Activated T-cell treated with anti-CD3 and anti-CD28 coated beads, Interleukin-2, amount 50 U/mL, for 24 hours (primary cell): ENCODE results near the gene STRBP.

Experiments used
- DNase-seq: peaks from one replicate; pipeline ENCODE4 v3.0.0-alpha.2; 2020
- H3K27ac Mint-ChIP-seq: 2 replicates; pipeline ENCODE4 v1.8.0; 2020; ENCODE audit warnings: mild to moderate bottlenecking, mixed read lengths
- H3K27me3 Mint-ChIP-seq: 2 replicates; pipeline ENCODE4 v1.8.0; 2020; ENCODE audit warnings: mixed read lengths
- H3K36me3 Mint-ChIP-seq: 2 replicates; pipeline ENCODE4 v1.8.0; 2020; ENCODE audit warnings: low read depth, mixed read lengths
- H3K4me1 Mint-ChIP-seq: 2 replicates; pipeline ENCODE4 v1.8.0; 2020; ENCODE audit warnings: low read depth, mixed read lengths
- H3K4me3 Mint-ChIP-seq: 2 replicates; pipeline ENCODE4 v1.8.0; 2020; ENCODE audit warnings: mild to moderate bottlenecking, moderate library complexity, mixed read lengths
- H3K9me3 Mint-ChIP-seq: 2 replicates; pipeline ENCODE4 v1.8.0; 2020; ENCODE audit warnings: mixed read lengths

The STRBP gene

DNA sequence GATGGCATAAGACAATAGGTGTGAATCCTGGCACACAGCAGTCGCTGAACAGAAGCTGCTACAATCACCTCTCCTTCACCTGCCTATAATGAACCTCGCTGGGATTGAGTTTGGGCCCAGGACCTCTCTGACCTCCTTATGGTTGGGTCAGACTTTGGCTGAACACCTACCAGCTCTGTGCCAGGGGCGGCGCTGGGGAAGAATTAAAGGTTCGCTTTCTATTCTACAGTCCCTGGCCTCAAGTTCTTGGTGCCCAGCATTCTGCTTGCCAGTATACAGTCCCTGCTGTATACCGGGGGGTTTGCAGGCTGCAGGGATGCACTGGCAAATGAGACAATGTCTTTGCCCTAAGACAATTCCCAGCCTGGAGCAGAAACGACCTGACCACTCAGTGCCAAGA lies 895 bp upstream of the STRBP start:
- Mint-ChIP-seq H3K4me3 (peak overlapping the region; percentile 75), H3K9me3 (no peaks in the 10 kb centered on the region), H3K36me3 (no peaks in the 10 kb centered on the region), H3K27ac (peak overlapping the region; percentile 71), H3K27me3 (no peaks in the 10 kb centered on the region), H3K4me1 (peaks cover 35% of the 10 kb centered on the region)
- peak; percentile 38 for DNase-seq

DNA sequence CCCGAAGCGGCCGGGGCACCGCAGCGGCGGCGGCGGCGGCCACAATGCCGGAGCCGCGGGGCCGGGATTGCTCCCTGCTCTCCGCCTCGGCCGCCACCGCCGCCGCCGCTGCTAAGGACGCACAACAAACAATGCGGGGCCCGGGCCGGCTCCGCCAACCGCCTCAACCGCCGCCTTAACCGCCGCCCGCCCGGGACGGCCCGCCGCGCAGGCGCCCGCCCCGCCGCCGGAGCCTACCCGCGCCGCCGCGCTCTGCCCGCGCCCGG lies 254 bp downstream of the STRBP start:
- Mint-ChIP-seq H3K36me3 (no peaks in the 10 kb centered on the region), H3K27me3 (no peaks in the 10 kb centered on the region), H3K4me3 (peak overlapping the region; percentile 75), H3K4me1 (peaks cover 39% of the 10 kb centered on the region), H3K27ac (no peak overlapping the region), H3K9me3 (no peaks in the 10 kb centered on the region)
- no peak for DNase-seq

DNA sequence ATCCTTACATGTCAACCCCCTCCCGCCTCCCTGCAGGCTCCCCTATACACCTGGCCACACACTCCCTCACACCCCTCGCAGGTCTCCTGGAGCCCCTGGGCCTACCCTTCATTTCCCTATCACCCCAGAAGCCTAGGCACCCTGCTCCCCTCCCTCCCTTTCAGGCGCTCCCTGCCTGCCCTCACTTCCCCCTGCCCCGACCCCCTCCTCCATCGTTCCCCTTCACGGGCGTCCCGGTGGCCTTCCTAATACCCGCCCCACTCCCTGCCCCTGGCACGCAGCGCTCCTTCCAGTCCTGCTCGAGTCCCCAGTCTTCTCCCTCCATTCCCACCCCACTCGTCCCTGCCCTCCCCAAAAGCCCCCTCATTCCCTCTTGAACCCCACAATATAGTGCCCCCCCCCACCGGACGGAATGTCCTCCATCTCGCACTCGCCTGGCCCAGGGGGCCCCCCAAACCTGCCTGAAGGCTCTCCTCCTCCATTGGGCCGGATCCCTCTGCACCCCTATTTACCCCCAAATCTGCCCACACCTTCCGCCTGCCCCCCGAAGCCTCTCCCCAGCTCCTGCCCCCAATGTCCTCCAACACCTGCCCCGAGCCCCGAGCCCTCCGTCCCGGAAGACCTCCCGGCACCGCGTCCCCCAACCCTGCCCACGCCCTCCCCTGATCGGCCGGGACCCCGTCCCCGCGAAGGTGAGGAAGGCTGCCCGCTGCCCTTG lies 746 bp downstream of the STRBP start:
- Mint-ChIP-seq H3K4me3 (peak overlapping the region; percentile 75), H3K9me3 (no peaks in the 10 kb centered on the region), H3K4me1 (peaks cover 43% of the 10 kb centered on the region), H3K27ac (peak overlapping the region; percentile 33), H3K36me3 (no peaks in the 10 kb centered on the region), H3K27me3 (no peaks in the 10 kb centered on the region)
- no peak for DNase-seq

DNA sequence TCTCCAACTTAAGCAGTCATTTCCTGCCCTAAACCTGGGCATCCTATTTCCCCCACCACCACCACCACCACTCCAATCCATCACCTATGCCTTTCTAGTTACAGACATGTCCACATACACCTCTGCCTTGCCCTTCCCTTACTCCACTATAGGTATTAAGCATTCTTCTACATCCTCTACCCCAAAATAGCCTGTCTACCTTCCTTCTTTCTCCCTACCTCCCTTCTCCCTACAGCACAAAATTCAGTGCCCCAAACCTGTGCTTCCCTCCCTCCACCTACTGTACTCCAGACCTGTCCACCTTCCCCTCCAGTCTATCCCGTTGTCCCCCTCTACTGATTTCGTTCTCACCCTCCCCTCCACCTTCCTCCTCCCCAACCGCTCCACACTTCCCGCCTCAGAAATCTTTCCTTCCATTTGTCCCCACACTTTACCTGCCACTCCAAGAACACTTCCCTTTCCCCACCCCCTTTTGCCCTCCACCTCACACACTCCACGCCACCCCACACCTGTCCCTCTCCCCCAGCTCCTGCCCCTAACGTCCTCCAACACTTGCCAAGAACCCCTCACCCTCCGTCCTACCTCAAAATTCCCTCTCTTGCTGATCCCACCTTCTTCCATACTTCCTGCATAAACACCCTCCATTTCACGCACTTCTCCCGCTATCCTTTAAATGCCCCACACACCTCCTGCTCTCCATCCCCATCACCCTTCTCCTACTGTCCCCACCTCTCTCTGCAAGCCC lies 1.6 kb downstream of the STRBP start:
- peaks cover 51% of the 10 kb centered on the region for H3K4me1 Mint-ChIP-seq
- H3K4me3 Mint-ChIP-seq = peak overlapping the region; percentile 75
- no peaks in the 10 kb centered on the region for H3K27me3 Mint-ChIP-seq
- H3K27ac Mint-ChIP-seq = peak overlapping the region; percentile 9
- H3K9me3 Mint-ChIP-seq = no peaks in the 10 kb centered on the region
- DNase-seq = no peak
- H3K36me3 Mint-ChIP-seq = no peaks in the 10 kb centered on the region

DNA sequence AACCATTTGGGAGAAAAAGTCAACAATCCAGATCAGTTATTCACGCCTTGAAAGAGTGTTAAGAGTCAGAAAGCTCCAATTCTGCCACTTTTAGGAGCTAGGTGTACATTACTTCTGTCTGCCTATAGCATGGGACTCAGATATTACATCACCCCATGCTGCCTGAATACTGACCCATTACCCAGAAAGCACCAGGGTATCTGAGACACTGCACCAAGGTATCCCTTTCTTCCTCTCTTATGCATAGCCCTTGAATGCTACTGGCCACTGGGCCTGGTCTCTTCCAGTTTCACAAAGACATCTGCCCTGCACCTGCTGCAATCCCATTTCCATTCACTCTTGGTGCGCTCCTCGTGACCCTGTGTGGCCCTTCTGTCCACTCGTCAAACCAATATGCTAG lies 2.6 kb downstream of the STRBP start:
- Mint-ChIP-seq H3K9me3 (no peaks in the 10 kb centered on the region), H3K4me3 (no peak overlapping the region), H3K27ac (no peak overlapping the region), H3K36me3 (no peaks in the 10 kb centered on the region), H3K27me3 (no peaks in the 10 kb centered on the region), H3K4me1 (peaks cover 60% of the 10 kb centered on the region)
- no peak for DNase-seq

DNA sequence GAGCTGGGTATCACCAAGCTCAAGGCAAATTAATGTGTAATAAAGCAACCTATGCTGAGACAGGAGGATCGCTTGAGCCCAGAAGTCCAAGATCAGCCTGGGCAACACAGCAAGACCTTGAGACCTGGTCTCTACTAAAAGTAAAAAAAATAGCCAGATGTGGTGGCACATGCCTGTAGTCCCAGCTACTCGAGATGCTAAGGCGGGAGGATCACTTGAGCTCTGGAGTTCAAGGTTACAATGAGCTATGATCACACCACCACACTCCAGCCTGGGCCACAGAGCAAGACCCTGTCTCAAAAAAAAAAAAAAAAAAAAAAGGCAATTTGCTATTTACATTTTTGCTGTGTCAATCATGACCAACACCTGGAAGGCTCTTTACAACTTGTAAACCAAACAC lies 5.2 kb downstream of the STRBP start:
- Mint-ChIP-seq H3K4me1 (peaks cover 62% of the 10 kb centered on the region), H3K27me3 (no peaks in the 10 kb centered on the region), H3K27ac (no peak overlapping the region), H3K36me3 (no peaks in the 10 kb centered on the region), H3K9me3 (no peaks in the 10 kb centered on the region), H3K4me3 (no peak overlapping the region)
- DNase-seq = no peak

DNA sequence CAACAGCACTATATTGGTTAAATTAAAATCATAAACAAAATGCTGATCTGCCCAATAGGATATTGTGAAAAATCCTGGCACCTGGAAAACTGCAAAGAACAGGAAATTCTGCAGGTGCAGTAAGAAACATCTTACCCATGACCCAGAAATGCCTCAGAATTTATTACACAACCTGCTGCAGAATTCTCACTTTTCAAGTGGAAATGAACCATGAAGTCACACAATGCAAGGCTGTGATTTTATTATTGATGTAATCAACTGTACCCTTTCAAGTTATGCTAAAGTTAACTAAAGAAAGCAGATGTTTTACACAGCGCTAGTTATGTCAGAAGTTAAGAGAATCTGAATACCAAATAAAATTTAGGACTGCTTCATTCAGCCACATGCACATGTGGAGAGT lies 6.0 kb downstream of the STRBP start:
- Mint-ChIP-seq H3K27ac (no peak overlapping the region), H3K36me3 (no peaks in the 10 kb centered on the region), H3K4me1 (peaks cover 61% of the 10 kb centered on the region), H3K4me3 (no peak overlapping the region), H3K27me3 (no peaks in the 10 kb centered on the region), H3K9me3 (no peaks in the 10 kb centered on the region)
- no peak for DNase-seq

DNA sequence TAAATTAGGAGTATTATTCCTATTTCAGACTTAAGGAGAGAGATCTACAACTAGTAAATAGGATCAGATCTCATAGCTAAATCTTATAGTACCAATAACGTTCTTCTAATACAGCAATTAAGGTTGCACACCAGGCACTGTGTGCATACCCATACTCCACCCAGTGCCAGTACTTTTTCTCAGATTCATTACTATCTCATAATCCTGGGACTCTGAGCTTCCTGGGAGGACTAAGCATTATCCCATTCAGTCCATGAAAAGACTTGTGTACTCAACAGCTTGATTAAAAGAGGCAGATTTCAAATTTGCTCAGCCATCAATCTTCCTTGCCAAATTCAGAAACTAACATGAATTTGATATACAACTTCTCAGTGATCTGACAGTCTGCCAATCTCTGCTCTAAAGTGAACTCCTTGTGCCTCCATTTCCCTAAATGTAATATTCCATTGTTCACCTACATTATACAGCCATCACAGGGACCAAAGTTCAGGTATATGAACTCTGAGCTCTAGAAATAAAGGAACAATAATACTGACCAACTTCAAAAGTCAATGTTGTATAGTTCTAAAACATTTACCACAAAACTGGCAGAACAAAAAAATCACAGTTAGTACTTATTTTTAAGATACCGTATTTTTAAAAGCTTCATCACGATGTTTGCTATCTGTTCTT lies 7.2 kb downstream of the STRBP start:
- H3K9me3 Mint-ChIP-seq = no peaks in the 10 kb centered on the region
- H3K36me3 Mint-ChIP-seq = no peaks in the 10 kb centered on the region
- no peak for DNase-seq
- H3K27ac Mint-ChIP-seq = no peak overlapping the region
- H3K4me1 Mint-ChIP-seq = peaks cover 52% of the 10 kb centered on the region
- H3K27me3 Mint-ChIP-seq = no peaks in the 10 kb centered on the region
- H3K4me3 Mint-ChIP-seq = no peak overlapping the region

DNA sequence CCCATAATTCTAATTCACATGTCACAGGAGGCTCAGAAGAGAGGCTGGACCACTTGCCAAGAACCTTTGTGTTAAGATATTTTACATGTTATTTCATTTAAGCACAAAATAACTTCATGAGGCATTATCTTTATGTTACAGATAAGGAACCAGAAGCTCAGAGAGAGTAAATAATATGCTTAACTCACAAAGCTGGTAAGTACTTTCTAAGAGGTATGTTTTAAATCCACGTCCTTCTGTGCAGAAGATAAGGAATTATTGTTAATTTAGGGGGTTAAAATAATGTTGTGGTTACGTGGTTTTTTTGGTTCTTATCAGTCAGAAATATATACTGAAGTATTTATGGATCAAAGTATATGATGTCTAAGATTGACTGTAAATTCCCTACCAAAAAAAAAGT lies 8.0 kb downstream of the STRBP start:
- H3K36me3 Mint-ChIP-seq = no peaks in the 10 kb centered on the region
- peaks cover 48% of the 10 kb centered on the region for H3K4me1 Mint-ChIP-seq
- no peaks in the 10 kb centered on the region for H3K27me3 Mint-ChIP-seq
- H3K27ac Mint-ChIP-seq = no peak overlapping the region
- no peak overlapping the region for H3K4me3 Mint-ChIP-seq
- no peak for DNase-seq
- no peaks in the 10 kb centered on the region for H3K9me3 Mint-ChIP-seq

DNA sequence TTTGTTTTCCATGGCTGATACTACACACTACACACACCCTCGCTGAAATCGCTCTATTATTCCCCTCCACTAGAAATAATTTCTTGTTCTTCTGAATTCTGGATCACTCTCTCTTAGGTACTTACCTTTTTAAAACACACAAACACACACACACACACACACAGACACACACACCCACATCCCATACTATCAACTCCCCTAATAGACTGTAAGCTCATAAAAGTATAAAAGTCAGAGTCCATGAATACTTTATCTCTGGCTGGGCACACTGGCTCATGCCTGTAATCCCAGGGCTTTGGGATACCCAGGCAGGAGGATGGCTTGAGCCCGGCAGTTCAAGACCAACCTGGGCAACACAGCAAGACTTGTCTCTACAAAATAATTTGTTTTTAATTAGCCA lies 11.1 kb downstream of the STRBP start:
- Mint-ChIP-seq H3K27ac (no peak overlapping the region), H3K4me1 (peaks cover 36% of the 10 kb centered on the region), H3K9me3 (no peaks in the 10 kb centered on the region), H3K4me3 (no peak overlapping the region), H3K36me3 (no peaks in the 10 kb centered on the region), H3K27me3 (no peaks in the 10 kb centered on the region)
- DNase-seq = no peak

DNA sequence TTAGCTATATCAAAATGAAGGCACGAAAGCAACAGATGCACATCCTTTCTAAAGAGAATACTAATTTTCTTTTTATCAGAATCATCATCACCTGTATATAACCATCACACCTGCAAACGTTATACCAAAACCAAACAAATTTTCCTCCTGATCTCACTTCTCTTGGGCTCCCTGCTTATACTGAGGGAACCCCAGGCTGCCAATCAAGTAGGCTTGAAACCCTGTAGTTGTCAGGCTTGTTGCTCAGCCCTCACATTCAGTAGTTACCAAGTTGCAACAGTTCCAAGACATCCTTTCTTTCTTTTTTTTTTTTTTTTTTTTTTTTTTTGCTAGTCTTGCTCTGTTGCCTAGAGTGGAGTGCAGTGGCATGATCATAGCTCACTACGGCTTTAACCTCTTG lies 12.7 kb downstream of the STRBP start:
- no peak overlapping the region for H3K4me3 Mint-ChIP-seq
- no peaks in the 10 kb centered on the region for H3K36me3 Mint-ChIP-seq
- DNase-seq = no peak
- peaks cover 32% of the 10 kb centered on the region for H3K4me1 Mint-ChIP-seq
- no peak overlapping the region for H3K27ac Mint-ChIP-seq
- H3K9me3 Mint-ChIP-seq = no peaks in the 10 kb centered on the region
- H3K27me3 Mint-ChIP-seq = no peaks in the 10 kb centered on the region

DNA sequence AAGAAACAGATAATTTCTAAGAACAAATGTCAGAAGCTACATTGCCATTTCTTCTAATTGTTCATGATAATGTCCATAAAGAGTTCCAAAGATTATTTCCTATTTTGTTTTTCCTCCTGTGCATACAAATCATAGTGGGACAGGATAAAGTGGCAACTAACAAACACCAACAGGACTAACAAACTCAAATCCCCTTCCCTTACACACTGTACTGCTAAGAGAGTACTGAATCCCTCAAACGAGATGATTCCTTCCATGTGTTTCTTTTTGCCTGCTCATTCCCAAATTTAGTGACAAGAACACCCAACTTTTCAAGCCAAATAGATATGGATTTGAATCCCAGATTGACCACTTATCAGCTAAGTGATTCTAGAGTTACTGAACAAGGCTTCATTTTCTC lies 15.2 kb downstream of the STRBP start:
- Mint-ChIP-seq H3K9me3 (no peaks in the 10 kb centered on the region), H3K27ac (no peak overlapping the region), H3K4me1 (peaks cover 31% of the 10 kb centered on the region), H3K36me3 (no peaks in the 10 kb centered on the region), H3K27me3 (no peaks in the 10 kb centered on the region), H3K4me3 (no peak overlapping the region)
- no peak for DNase-seq

DNA sequence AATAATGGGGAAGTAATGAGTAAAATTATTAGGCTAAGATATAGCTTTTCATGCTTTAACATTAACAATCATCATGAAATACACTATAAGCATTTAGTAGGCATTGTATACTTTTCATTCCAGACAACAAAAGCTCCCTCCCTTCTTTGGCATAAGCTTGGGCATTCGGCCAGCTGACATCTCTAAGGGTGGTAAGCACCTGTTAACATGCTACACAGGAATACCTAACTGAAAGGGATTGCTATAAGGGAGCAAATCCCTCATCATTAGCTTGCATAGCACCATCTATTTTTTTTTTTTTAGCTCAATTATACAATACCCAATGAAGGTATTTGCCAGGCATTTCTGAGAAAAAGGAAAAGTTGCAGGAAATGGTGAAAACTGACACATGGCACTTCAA lies 16.6 kb downstream of the STRBP start:
- Mint-ChIP-seq H3K4me1 (peaks cover 42% of the 10 kb centered on the region), H3K27me3 (no peaks in the 10 kb centered on the region), H3K27ac (no peak overlapping the region), H3K4me3 (no peak overlapping the region), H3K9me3 (no peaks in the 10 kb centered on the region), H3K36me3 (no peaks in the 10 kb centered on the region)
- DNase-seq = no peak

DNA sequence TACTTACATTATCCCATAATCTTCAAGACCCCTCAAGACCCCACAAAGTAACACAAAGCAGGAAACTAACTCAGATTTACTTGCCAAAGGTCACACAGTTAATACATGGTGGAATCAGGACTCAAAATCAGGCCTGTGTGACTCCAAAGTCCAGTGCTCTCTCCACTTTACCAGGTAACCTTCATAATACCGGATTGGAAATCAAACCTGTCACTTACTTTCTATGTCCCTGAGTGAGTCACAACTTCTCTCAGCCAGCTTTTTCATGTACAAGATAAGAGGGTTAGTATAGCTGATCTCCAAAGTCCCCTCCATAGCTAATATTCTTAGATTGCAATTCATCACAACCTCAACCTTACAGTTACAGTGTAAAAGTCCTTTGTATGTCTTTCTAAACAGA lies 17.1 kb downstream of the STRBP start:
- DNase-seq = no peak

DNA sequence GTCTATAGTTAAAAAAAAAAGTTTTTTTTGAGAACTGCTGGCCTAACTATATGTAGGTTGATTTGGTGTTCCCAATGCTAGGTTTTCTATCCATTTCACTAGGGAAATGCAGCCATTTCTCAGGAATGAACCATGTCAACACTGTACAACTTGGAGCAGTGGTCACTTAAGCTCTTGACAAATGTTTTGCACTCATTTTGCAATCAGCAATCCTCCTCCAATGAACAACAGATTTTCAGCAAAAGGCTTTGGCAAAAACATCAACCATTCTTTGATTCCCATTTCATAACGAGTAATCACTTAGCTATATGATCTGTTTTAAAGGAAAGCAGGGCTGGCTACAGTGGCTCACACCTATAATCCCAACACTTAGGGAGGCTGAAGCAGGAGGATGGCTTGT lies 17.9 kb downstream of the STRBP start:
- Mint-ChIP-seq H3K4me1 (peaks cover 48% of the 10 kb centered on the region), H3K27me3 (no peaks in the 10 kb centered on the region), H3K27ac (no peak overlapping the region), H3K36me3 (no peaks in the 10 kb centered on the region), H3K4me3 (no peak overlapping the region), H3K9me3 (no peaks in the 10 kb centered on the region)
- no peak for DNase-seq

More for the DNA sequence above, 17.1 kb downstream of the STRBP start:
- Mint-ChIP-seq H3K9me3 (no peaks in the 10 kb centered on the region), H3K4me1 (peaks cover 42% of the 10 kb centered on the region), H3K36me3 (no peaks in the 10 kb centered on the region), H3K27ac (no peak overlapping the region), H3K27me3 (no peaks in the 10 kb centered on the region), H3K4me3 (no peak overlapping the region)
